Activated T-cell treated with anti-CD3 and anti-CD28 coated beads, Interleukin-2, amount 50 U/mL, for 72 hours (primary cell): Measurements from ENCODE around the gene RIGI. TPM values are rescaled to one million over a fixed set of nuclear protein-coding genes. Genes with fewer than 3 reads are reported as not detected.
A peak's percentile ranks its signal among the peaks of the same experiment; 100 is the strongest.

Experiments
- ATAC-seq, 2 donors: fragments of 150-1000 bp; cut with Tn5 transposase; replicated peaks in 1 of 2; 2 replicates each; pipeline ENCODE4 v1.10.0; 2021; ENCODE audit warnings: moderate library complexity in 2 of 2, mild to moderate bottlenecking in 1 of 2
- DNase-seq, 2 donors: peaks; one replicate each; pipeline ENCODE4 v3.0.0; 2021 to 2022; ENCODE audit warnings: mixed read lengths in 1 of 2
- H3K27ac Mint-ChIP-seq: one replicate; pipeline ENCODE4 v1.8.0; 2022; ENCODE audit warnings: mild to moderate bottlenecking, moderate library complexity, mixed read lengths
- H3K27me3 Mint-ChIP-seq: one replicate; pipeline ENCODE4 v1.8.0; 2022; ENCODE audit warnings: low read depth, mixed read lengths
- H3K36me3 Mint-ChIP-seq, 2 donors: one replicate each; pipeline ENCODE4 v1.8.0; 2022; ENCODE audit warnings: mixed read lengths in 2 of 2, mild to moderate bottlenecking in 1 of 2; ENCODE audit not compliant: insufficient read depth in 2 of 2
- H3K4me1 Mint-ChIP-seq: one replicate; pipeline ENCODE4 v1.8.0; 2022; ENCODE audit warnings: low read depth, mixed read lengths
- H3K4me3 Mint-ChIP-seq, 2 donors: one replicate each; pipeline ENCODE4 v1.8.0; 2022; ENCODE audit warnings: mild to moderate bottlenecking in 2 of 2, mixed read lengths in 2 of 2, moderate library complexity in 2 of 2
- H3K9me3 Mint-ChIP-seq, 2 donors: one replicate each; pipeline ENCODE4 v1.8.0; 2022; ENCODE audit warnings: mixed read lengths in 2 of 2
- total RNA-seq, 2 donors: library from RNA; stranded (reverse); gene quantifications; one replicate each; pipeline ENCODE4 v1.2.3, GENCODE V29; 2022

The RIGI gene
- total RNA-seq: 1 to 10 TPM; 7.9 to 8.6 TPM

- Mint-ChIP-seq H3K4me3 (peak within 1 kb of the TSS; percentile 85 to 98), H3K27ac (peak within 1 kb of the TSS; percentile 94), H3K27me3 (no peaks in the 10 kb centered on the region), H3K4me1 (peaks cover 47% of the 10 kb centered on the region), H3K9me3 (peaks cover 2 to 7% of the 10 kb centered on the region in 2 donors), H3K36me3 (peaks cover 8 to 14% of the 10 kb centered on the region in 2 donors)
- DNase-seq (peak; percentile 75 to 78), ATAC-seq (peak; percentile 78)
These were observed at the start of gene RIGI for GRCh38 chr9:32526041-32526706. Gene RIGI (minus strand): TSS chr9:32526196. CDS start chr9:32526166, 30 bp downstream.

- no peak for ATAC-seq
- no peaks in the 10 kb centered on the region for H3K9me3 Mint-ChIP-seq
These were observed 48.9 kb upstream of the RIGI start for GRCh38 chr9:32574858-32575257.

GRCh38 chr9:32573821-32574220 lies 47.8 kb upstream of the RIGI start:
- Mint-ChIP-seq H3K27ac (peak overlapping the region; percentile 99), H3K4me3 (peak overlapping the region; percentile 100), H3K36me3 (peaks cover 3 to 8% of the 10 kb centered on the region in 2 donors), H3K27me3 (no peaks in the 10 kb centered on the region), H3K4me1 (peaks cover 38% of the 10 kb centered on the region), H3K9me3 (no peaks in the 10 kb centered on the region)
- no peak for DNase-seq
- ATAC-seq: no peak

More at GRCh38 chr9:32574858-32575257, 48.9 kb upstream of the RIGI start:
- H3K27me3 Mint-ChIP-seq: peaks cover 2% of the 10 kb centered on the region
- H3K36me3 Mint-ChIP-seq: peaks cover 3 to 7% of the 10 kb centered on the region in 2 donors
- H3K4me1 Mint-ChIP-seq: peaks cover 39% of the 10 kb centered on the region
- H3K4me3 Mint-ChIP-seq: no peak overlapping the region
- no peak for DNase-seq
- H3K27ac Mint-ChIP-seq: no peak overlapping the region

- H3K27me3 Mint-ChIP-seq: no peaks in the 10 kb centered on the region
- H3K27ac Mint-ChIP-seq: peak within 1 kb of the TSS; percentile 99
- H3K36me3 Mint-ChIP-seq: peaks cover 3 to 9% of the 10 kb centered on the region in 2 donors
- ATAC-seq (peak; percentile 86 to 90), DNase-seq (peak; percentile 96 to 97)
- H3K4me1 Mint-ChIP-seq: peaks cover 38% of the 10 kb centered on the region
- H3K4me3 Mint-ChIP-seq: peak within 1 kb of the TSS; percentile 100
- no peaks in the 10 kb centered on the region for H3K9me3 Mint-ChIP-seq
These were observed 47.0 kb upstream of the RIGI start, which contains the start of gene NDUFB6 for GRCh38 chr9:32572900-32573523. Gene NDUFB6 (minus strand): TSS chr9:32573159. CDS start chr9:32573060, 99 bp downstream.

- peaks cover 38% of the 10 kb centered on the region for H3K4me1 Mint-ChIP-seq
- no peaks in the 10 kb centered on the region for H3K9me3 Mint-ChIP-seq
- H3K36me3 Mint-ChIP-seq: peaks cover 3 to 16% of the 10 kb centered on the region in 2 donors
- H3K4me3 Mint-ChIP-seq: peak overlapping the region; percentile 100
- peak; percentile 76 to 83 for DNase-seq
- H3K27me3 Mint-ChIP-seq: no peaks in the 10 kb centered on the region
- peak overlapping the region; percentile 99 for H3K27ac Mint-ChIP-seq
- peak; percentile 91 to 92 for ATAC-seq
These were observed 46.2 kb upstream of the RIGI start for GRCh38 chr9:32571969-32572899.

GRCh38 chr9:32570262-32570661 lies 44.3 kb upstream of the RIGI start:
- Mint-ChIP-seq H3K9me3 (no peaks in the 10 kb centered on the region), H3K4me1 (peaks cover 42% of the 10 kb centered on the region), H3K27ac (peak overlapping the region; percentile 65), H3K4me3 (no peak overlapping the region), H3K27me3 (no peaks in the 10 kb centered on the region), H3K36me3 (peaks cover 4 to 18% of the 10 kb centered on the region in 2 donors)
- DNase-seq (no peak), ATAC-seq (no peak)

GRCh38 chr9:32566770-32567169 lies 40.8 kb upstream of the RIGI start:
- H3K27me3 Mint-ChIP-seq: no peaks in the 10 kb centered on the region
- no peaks in the 10 kb centered on the region for H3K9me3 Mint-ChIP-seq
- ATAC-seq (no peak), DNase-seq (no peak)
- H3K4me3 Mint-ChIP-seq: no peak overlapping the region
- no peak overlapping the region for H3K27ac Mint-ChIP-seq
- H3K36me3 Mint-ChIP-seq: peaks cover 3 to 13% of the 10 kb centered on the region in 2 donors
- peaks cover 24% of the 10 kb centered on the region for H3K4me1 Mint-ChIP-seq

GRCh38 chr9:32565967-32566366 lies 40.0 kb upstream of the RIGI start:
- Mint-ChIP-seq H3K27ac (no peak overlapping the region), H3K4me3 (no peak overlapping the region), H3K4me1 (peaks cover 18% of the 10 kb centered on the region), H3K36me3 (peaks cover 3 to 13% of the 10 kb centered on the region in 2 donors), H3K9me3 (no peaks in the 10 kb centered on the region), H3K27me3 (no peaks in the 10 kb centered on the region)
- DNase-seq (no peak), ATAC-seq (peak in 1 of 2 donors; percentile 30)

GRCh38 chr9:32558408-32558934 lies 32.5 kb upstream of the RIGI start:
- no peak for ATAC-seq
- Mint-ChIP-seq H3K4me1 (peaks cover 25% of the 10 kb centered on the region), H3K27ac (peak overlapping the region; percentile 96), H3K4me3 (no peak overlapping the region), H3K36me3 (no peaks in the 10 kb centered on the region), H3K9me3 (no peaks in the 10 kb centered on the region), H3K27me3 (no peaks in the 10 kb centered on the region)
- no peak for DNase-seq

GRCh38 chr9:32554591-32554990 lies 28.6 kb upstream of the RIGI start:
- Mint-ChIP-seq H3K36me3 (peaks cover 3 to 12% of the 10 kb centered on the region in 2 donors), H3K4me3 (no peak overlapping the region), H3K4me1 (peaks cover 37% of the 10 kb centered on the region), H3K27ac (peak overlapping the region; percentile 73), H3K9me3 (no peaks in the 10 kb centered on the region), H3K27me3 (no peaks in the 10 kb centered on the region)
- no peak for ATAC-seq
- DNase-seq: no peak

- H3K36me3 Mint-ChIP-seq: peaks cover 3 to 12% of the 10 kb centered on the region in 2 donors
- H3K9me3 Mint-ChIP-seq: no peaks in the 10 kb centered on the region
- H3K4me3 Mint-ChIP-seq: peak overlapping the region in 1 of 2 donors; percentile 100
- H3K27me3 Mint-ChIP-seq: no peaks in the 10 kb centered on the region
- peaks cover 38% of the 10 kb centered on the region for H3K4me1 Mint-ChIP-seq
- ATAC-seq (no peak), DNase-seq (no peak)
- H3K27ac Mint-ChIP-seq: peak overlapping the region; percentile 100
These were observed 28.1 kb upstream of the RIGI start for GRCh38 chr9:32554107-32554506.

GRCh38 chr9:32552172-32552872 lies 26.3 kb upstream of the RIGI start, which contains the start of the genes SMIM27 and TOPORS:
Gene SMIM27 (plus strand): TSS chr9:32552327. CDS start chr9:32552435, 108 bp downstream.
Gene TOPORS (minus strand): TSS chr9:32552586. CDS start chr9:32552436, 150 bp downstream.
- peak; percentile 72 to 73 for ATAC-seq
- peak within 1 kb of the TSS; percentile 100 for H3K27ac Mint-ChIP-seq
- peak within 1 kb of the TSS; percentile 100 for H3K4me3 Mint-ChIP-seq
- peak; percentile 90 to 92 for DNase-seq
- no peaks in the 10 kb centered on the region for H3K9me3 Mint-ChIP-seq
- peaks cover 3 to 17% of the 10 kb centered on the region in 2 donors for H3K36me3 Mint-ChIP-seq
- no peaks in the 10 kb centered on the region for H3K27me3 Mint-ChIP-seq
- H3K4me1 Mint-ChIP-seq: peaks cover 48% of the 10 kb centered on the region
